SK-N-SH (cell line): ENCODE results near the gene CCM2. TPM values are rescaled to one million over a fixed set of nuclear protein-coding genes. Genes with fewer than 3 reads are reported as not detected.

Experiments
- CTCF ChIA-PET: fragments of 300-600, 350-600 bp; formaldehyde crosslinking; extraction: SDS; loops from one replicate; lab custom pipeline; 2021; lab: Yijun Ruan, JAX
- POLR2A ChIA-PET: fragments of 350-600 bp; sonication (Branson Sonifier 250); formaldehyde crosslinking; extraction: SDS; loops from one replicate; lab custom pipeline; 2020; ENCODE audit warnings: antibody characterized with exemption, inconsistent platforms; lab: Yijun Ruan, JAX
- DNase-seq: peaks from one replicate; pipeline ENCODE4 v3.0.0; 2012
- H2AFZ ChIP-seq: fragments of 200-600 bp; sonication (generic); 2 replicates; pipeline ENCODE4 v1.8.1; 2016; ENCODE audit warnings: antibody characterized with exemption, mild to moderate bottlenecking, low read depth
- H3F3A ChIP-seq: fragments of 200-600 bp; sonication (generic); replicated peaks from 2 replicates; pipeline ENCODE3; 2016; ENCODE audit warnings: antibody characterized with exemption, mild to moderate bottlenecking; ENCODE audit not compliant: insufficient read depth
- H3K27ac ChIP-seq, 2 experiments: fragments of 200-500 bp in 1 of 2; fragments of 200-600 bp in 1 of 2; sonication (Bioruptor generic) in 1 of 2; sonication (generic), shearing (Covaris generic) in 1 of 2; 2 replicates each; pipeline versions ENCODE4 v1.5.1 to v1.6.1; 2014 to 2016; ENCODE audit warnings: low read depth in 2 of 2, inconsistent platforms in 1 of 2, low read length in 1 of 2, mild to moderate bottlenecking in 1 of 2, mixed read lengths in 1 of 2
- H3K27me3 ChIP-seq: fragments of 200-600 bp; sonication (generic), shearing (Covaris generic); 2 replicates; pipeline ENCODE4 v1.6.1; 2016; ENCODE audit warnings: mixed run types; ENCODE audit not compliant: insufficient read depth
- H3K36me3 ChIP-seq, 2 experiments: fragments of 200-500 bp in 1 of 2; fragments of 200-600 bp in 1 of 2; sonication (Bioruptor generic) in 1 of 2; sonication (generic) in 1 of 2; replicated peaks in 1 of 2; 2 replicates each; pipeline versions ENCODE3 to v1.5.1; 2014 to 2016; ENCODE audit warnings: low read length in 1 of 2, mild to moderate bottlenecking in 1 of 2; ENCODE audit not compliant: insufficient read depth in 2 of 2, control insufficient read depth in 1 of 2
- H3K4me1 ChIP-seq, 2 experiments: fragments of 200-500 bp in 1 of 2; fragments of 200-600 bp in 1 of 2; sonication (Bioruptor generic) in 1 of 2; sonication (generic), shearing (Covaris generic) in 1 of 2; 2 replicates each; pipeline versions ENCODE4 v1.5.1 to v1.6.1; 2014 to 2016; ENCODE audit warnings: low read depth in 1 of 2, low read length in 1 of 2, mixed run types in 1 of 2; ENCODE audit not compliant: insufficient read depth in 2 of 2, control insufficient read depth in 1 of 2
- H3K4me2 ChIP-seq: fragments of 200-600 bp; sonication (generic), shearing (Covaris generic); 2 replicates; pipeline ENCODE4 v1.6.1; 2017; ENCODE audit warnings: mixed run types
- H3K4me3 ChIP-seq, 2 experiments: fragments of 200-500 bp in 1 of 2; fragments of 200-600 bp in 1 of 2; sonication (Bioruptor generic) in 1 of 2; sonication (generic), shearing (Covaris generic) in 1 of 2; 2 replicates each; pipeline versions ENCODE4 v1.5.1 to v1.8.1; 2014 to 2016; ENCODE audit warnings: low read depth in 2 of 2, inconsistent platforms in 1 of 2, low read length in 1 of 2, mild to moderate bottlenecking in 1 of 2, mixed read lengths in 1 of 2, moderate library complexity in 1 of 2
- H3K79me2 ChIP-seq: fragments of 200-600 bp; sonication (generic); 2 replicates; pipeline ENCODE4 v1.8.1; 2017; ENCODE audit warnings: mild to moderate bottlenecking; ENCODE audit not compliant: insufficient read depth
- H3K9ac ChIP-seq: fragments of 200-600 bp; sonication (generic); 2 replicates; pipeline ENCODE4 v1.6.1; 2017; ENCODE audit warnings: mixed run types
- H3K9me2 ChIP-seq: fragments of 200-600 bp; sonication (generic); 2 replicates; pipeline ENCODE4 v1.6.1; 2017; ENCODE audit warnings: mixed run types
- H3K9me3 ChIP-seq: fragments of 200-600 bp; sonication (generic); 2 replicates; pipeline ENCODE4 v1.6.1; 2017; ENCODE audit warnings: mixed run types, mild to moderate bottlenecking, moderate library complexity
- H4K20me1 ChIP-seq: fragments of 200-600 bp; sonication (generic); 2 replicates; pipeline ENCODE4 v1.6.1; 2017; ENCODE audit warnings: mild to moderate bottlenecking, mixed run types; ENCODE audit not compliant: insufficient read depth
- EZH2phosphoT487 ChIP-seq: fragments of 200-600 bp; sonication (generic); IDR thresholded peaks from 2 replicates; pipeline ENCODE4 v1.6.1; 2017; ENCODE audit warnings: low read depth, mixed run types, mild to moderate bottlenecking, antibody characterized with exemption, moderate library complexity, borderline replicate concordance
- GATA2 ChIP-seq: sonication (generic); formaldehyde crosslinking; IDR thresholded peaks from 2 replicates; pipeline ENCODE4 v1.5.0; 2020; ENCODE audit warnings: mild to moderate bottlenecking, missing genetic modification reagents
- JUND ChIP-seq: IDR thresholded peaks from 2 replicates; pipeline ENCODE4 v1.4.0; 2012
- MEF2A ChIP-seq: IDR thresholded peaks from 2 replicates; pipeline ENCODE4 v1.4.0; 2012; ENCODE audit warnings: low read depth, borderline replicate concordance
- MXI1 ChIP-seq: IDR thresholded peaks from 2 replicates; pipeline ENCODE4 v1.6.1; 2012; ENCODE audit warnings: mild to moderate bottlenecking, low read depth, low read length, improper control_type of control experiment
- RXRA ChIP-seq: IDR thresholded peaks from 2 replicates; pipeline ENCODE4 v1.4.0; 2012; ENCODE audit warnings: low read depth, mild to moderate bottlenecking, borderline replicate concordance
- SIN3A ChIP-seq: IDR thresholded peaks from 2 replicates; pipeline ENCODE4 v1.6.1; 2012; ENCODE audit warnings: low read depth, mild to moderate bottlenecking, low read length, moderate library complexity, borderline replicate concordance
- TEAD4 ChIP-seq: IDR thresholded peaks from 2 replicates; pipeline ENCODE4 v1.4.0; 2012; ENCODE audit warnings: mild to moderate bottlenecking, borderline replicate concordance; ENCODE audit not compliant: insufficient read depth
- YY1 ChIP-seq: IDR thresholded peaks from 2 replicates; pipeline ENCODE4 v1.4.0; 2012; ENCODE audit warnings: low read depth, mild to moderate bottlenecking
- WGBS: methylation state at CpG from one replicate; pipeline ENCODE4 v1.1.6; 2017; ENCODE audit warnings: low lambda C conversion rate; 5-methylcytosine and 5-hydroxymethylcytosine counted together
- polyA plus RNA-seq, 3 experiments: library from polyadenylated mRNA; depleted of rRNA; stranded (reverse); fragments of >200 nt; gene quantifications; 2 replicates each; pipeline ENCODE4 v1.2.3, GENCODE V29; 2012
- TF ChIP-seq, protein P1 (sequence below): fragments of 150-350 bp; IDR thresholded peaks from 2 replicates; pipeline ENCODE4 v1.6.1; 2016; ENCODE audit warnings: mild to moderate bottlenecking, low read depth, low read length
- TF ChIP-seq, protein P2 (sequence below): fragments of 150-350 bp; IDR thresholded peaks from 2 replicates; pipeline ENCODE4 v1.6.1; 2017; ENCODE audit warnings: antibody characterized with exemption, low read length, low read depth, borderline replicate concordance

The CCM2 gene
- polyA plus RNA-seq, 1 of the 3 experiments (the other 2 are of a cell fraction) = 83.2 TPM

DNA sequence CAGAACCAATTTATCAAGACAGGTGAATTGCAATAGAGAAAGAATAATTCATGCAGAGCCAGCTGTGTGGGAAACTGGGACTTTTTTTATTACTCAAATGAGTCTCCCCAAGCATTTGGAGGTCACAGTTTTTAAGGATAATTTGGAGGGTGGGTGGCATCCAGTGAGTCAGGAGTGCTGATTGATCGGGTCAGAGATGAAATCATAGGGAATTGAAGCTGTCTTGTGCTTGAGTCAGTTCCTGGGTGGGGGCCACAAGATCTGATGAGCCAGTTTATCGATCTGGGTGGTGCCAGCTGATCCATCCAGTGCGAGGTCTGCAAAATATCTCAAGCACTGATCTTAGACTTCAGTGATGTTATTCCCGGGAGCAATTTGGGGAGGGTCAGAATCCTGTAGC, 11.3 kb upstream of the CCM2 start:
- H3K9me3 ChIP-seq = no peaks in the 10 kb centered on the region
- no peaks in the 10 kb centered on the region for H3K27me3 ChIP-seq
- TF ChIP-seq SIN3A (no peak), TEAD4 (no peak), MXI1 (no peak), GATA2 (no peak), JUND (no peak), YY1 (no peak), EZH2phosphoT487 (no peak), MEF2A (no peak), RXRA (no peak)
- TF ChIP-seq, protein P1, sequence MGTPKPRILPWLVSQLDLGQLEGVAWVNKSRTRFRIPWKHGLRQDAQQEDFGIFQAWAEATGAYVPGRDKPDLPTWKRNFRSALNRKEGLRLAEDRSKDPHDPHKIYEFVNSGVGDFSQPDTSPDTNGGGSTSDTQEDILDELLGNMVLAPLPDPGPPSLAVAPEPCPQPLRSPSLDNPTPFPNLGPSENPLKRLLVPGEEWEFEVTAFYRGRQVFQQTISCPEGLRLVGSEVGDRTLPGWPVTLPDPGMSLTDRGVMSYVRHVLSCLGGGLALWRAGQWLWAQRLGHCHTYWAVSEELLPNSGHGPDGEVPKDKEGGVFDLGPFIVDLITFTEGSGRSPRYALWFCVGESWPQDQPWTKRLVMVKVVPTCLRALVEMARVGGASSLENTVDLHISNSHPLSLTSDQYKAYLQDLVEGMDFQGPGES = no peak
- H3K79me2 ChIP-seq = peaks cover 26% of the 10 kb centered on the region
- DNase-seq = no peak
- no peak overlapping the region for H3K4me3 ChIP-seq
- no peak overlapping the region for H3K27ac ChIP-seq
- H3K4me1 ChIP-seq = peaks cover 23 to 26% of the 10 kb centered on the region in 2 experiments; a peak in 3 of 4 replicates
- no peak overlapping the region for H3K4me2 ChIP-seq
- no peaks in the 10 kb centered on the region for H3K9me2 ChIP-seq
- H3F3A ChIP-seq = peaks cover 21% of the 10 kb centered on the region
- H3K9ac ChIP-seq = no peak overlapping the region
- ChIA-PET CTCF (interaction anchor here (0.9 to 2.2 kb wide), 4 partner anchors 14 to 147 kb away, joined by 3 to 9 read pairs (median 4); no protein-coding TSS in a partner anchor), POLR2A (no interaction called here)
- peaks cover 21 to 22% of the 10 kb centered on the region in 2 experiments for H3K36me3 ChIP-seq
- WGBS = 77% methylated on average over 4 of the region's 4 CpGs
- H4K20me1 ChIP-seq = no peaks in the 10 kb centered on the region
- H2AFZ ChIP-seq = no peak overlapping the region

DNA sequence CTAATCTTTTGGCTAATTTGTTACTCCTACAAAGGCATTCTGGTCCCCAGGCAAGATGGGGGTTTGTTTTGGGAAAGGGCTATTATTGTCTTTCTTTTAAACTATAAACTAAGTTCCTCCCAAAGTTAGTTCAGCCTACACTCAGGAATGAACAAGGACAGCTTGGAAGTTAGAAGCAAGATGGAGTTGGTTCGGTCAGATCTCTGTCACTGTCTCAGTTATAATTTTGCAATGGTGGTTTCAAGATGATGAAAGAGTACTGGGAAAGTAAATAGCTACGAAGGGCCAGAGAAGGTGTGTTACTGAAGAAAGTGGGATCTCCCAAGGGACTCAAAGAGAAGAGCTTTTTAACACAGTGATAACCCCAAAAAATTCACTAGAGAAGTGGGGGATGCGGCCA, 10.9 kb upstream of the CCM2 start:
- TF ChIP-seq GATA2 = no peak
- TF ChIP-seq, protein P2, sequence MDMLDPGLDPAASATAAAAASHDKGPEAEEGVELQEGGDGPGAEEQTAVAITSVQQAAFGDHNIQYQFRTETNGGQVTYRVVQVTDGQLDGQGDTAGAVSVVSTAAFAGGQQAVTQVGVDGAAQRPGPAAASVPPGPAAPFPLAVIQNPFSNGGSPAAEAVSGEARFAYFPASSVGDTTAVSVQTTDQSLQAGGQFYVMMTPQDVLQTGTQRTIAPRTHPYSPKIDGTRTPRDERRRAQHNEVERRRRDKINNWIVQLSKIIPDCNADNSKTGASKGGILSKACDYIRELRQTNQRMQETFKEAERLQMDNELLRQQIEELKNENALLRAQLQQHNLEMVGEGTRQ = no peak
- POLR2A ChIA-PET = no interaction called here

More for the DNA sequence above, 10.9 kb upstream of the CCM2 start:
- no peaks in the 10 kb centered on the region for H3K9me3 ChIP-seq
- no peak for DNase-seq
- H3K9me2 ChIP-seq = no peaks in the 10 kb centered on the region
- no peak overlapping the region for H3K4me2 ChIP-seq
- WGBS = 95% methylated on average over 3 of the region's 3 CpGs
- peaks cover 19 to 26% of the 10 kb centered on the region in 2 experiments; a peak in 3 of 4 replicates for H3K4me1 ChIP-seq
- peaks cover 21% of the 10 kb centered on the region for H3F3A ChIP-seq
- H3K4me3 ChIP-seq = no peak overlapping the region
- no peak overlapping the region for H3K27ac ChIP-seq
- H3K36me3 ChIP-seq = peaks cover 16 to 18% of the 10 kb centered on the region in 2 experiments
- H3K79me2 ChIP-seq = peaks cover 23% of the 10 kb centered on the region
- CTCF ChIA-PET = interaction anchor here (0.9 to 2.1 kb wide), 4 partner anchors 15 to 147 kb away, joined by 3 to 6 read pairs (median 4); no protein-coding TSS in a partner anchor
- H4K20me1 ChIP-seq = no peaks in the 10 kb centered on the region
- H3K9ac ChIP-seq = no peak overlapping the region
- H2AFZ ChIP-seq = no peak overlapping the region
- H3K27me3 ChIP-seq = no peaks in the 10 kb centered on the region
